PFSK-1 (cell line): ENCODE data around the gene ZFHX3.

Experiments
- FOXP2 ChIP-seq: optimal IDR thresholded peaks from 2 replicates; pipeline ENCODE3; 2011; ENCODE audit warnings: borderline replicate concordance, control low read depth, inconsistent platforms; ENCODE audit not compliant: insufficient read depth; ENCODE audit errors: extremely low read length, extremely low read depth
- POLR2AphosphoS5 ChIP-seq: IDR thresholded peaks from 2 replicates; pipeline ENCODE4 v1.6.1; 2012; ENCODE audit warnings: low read depth, mild to moderate bottlenecking, control low read depth, low read length, moderate library complexity
- SIN3A ChIP-seq: IDR thresholded peaks from 2 replicates; pipeline ENCODE4 v1.6.1; 2012; ENCODE audit warnings: mild to moderate bottlenecking, low read length, moderate library complexity, borderline replicate concordance; ENCODE audit not compliant: insufficient read depth
- TAF1 ChIP-seq: IDR thresholded peaks from 2 replicates; pipeline ENCODE4 v1.6.1; 2012; ENCODE audit warnings: low read length, control low read depth, borderline replicate concordance; ENCODE audit not compliant: insufficient read depth
- TF ChIP-seq, protein P1 (sequence below), 2 experiments: IDR thresholded peaks; 2 replicates each; pipeline versions ENCODE4 v1.6.1 to v1.8.0; 2011 to 2012; ENCODE audit warnings: low read depth in 2 of 2, low read length in 2 of 2, control low read depth in 1 of 2, inconsistent platforms in 1 of 2, mild to moderate bottlenecking in 1 of 2, moderate library complexity in 1 of 2; ENCODE audit not compliant: insufficient read depth in 1 of 2

Gene ZFHX3

GRCh38 chr16:72947379-72948237 is 100.3 kb downstream of the ZFHX3 start:
- TF ChIP-seq SIN3A = no peak
- no peak for TF ChIP-seq FOXP2
- TF ChIP-seq, protein P1, sequence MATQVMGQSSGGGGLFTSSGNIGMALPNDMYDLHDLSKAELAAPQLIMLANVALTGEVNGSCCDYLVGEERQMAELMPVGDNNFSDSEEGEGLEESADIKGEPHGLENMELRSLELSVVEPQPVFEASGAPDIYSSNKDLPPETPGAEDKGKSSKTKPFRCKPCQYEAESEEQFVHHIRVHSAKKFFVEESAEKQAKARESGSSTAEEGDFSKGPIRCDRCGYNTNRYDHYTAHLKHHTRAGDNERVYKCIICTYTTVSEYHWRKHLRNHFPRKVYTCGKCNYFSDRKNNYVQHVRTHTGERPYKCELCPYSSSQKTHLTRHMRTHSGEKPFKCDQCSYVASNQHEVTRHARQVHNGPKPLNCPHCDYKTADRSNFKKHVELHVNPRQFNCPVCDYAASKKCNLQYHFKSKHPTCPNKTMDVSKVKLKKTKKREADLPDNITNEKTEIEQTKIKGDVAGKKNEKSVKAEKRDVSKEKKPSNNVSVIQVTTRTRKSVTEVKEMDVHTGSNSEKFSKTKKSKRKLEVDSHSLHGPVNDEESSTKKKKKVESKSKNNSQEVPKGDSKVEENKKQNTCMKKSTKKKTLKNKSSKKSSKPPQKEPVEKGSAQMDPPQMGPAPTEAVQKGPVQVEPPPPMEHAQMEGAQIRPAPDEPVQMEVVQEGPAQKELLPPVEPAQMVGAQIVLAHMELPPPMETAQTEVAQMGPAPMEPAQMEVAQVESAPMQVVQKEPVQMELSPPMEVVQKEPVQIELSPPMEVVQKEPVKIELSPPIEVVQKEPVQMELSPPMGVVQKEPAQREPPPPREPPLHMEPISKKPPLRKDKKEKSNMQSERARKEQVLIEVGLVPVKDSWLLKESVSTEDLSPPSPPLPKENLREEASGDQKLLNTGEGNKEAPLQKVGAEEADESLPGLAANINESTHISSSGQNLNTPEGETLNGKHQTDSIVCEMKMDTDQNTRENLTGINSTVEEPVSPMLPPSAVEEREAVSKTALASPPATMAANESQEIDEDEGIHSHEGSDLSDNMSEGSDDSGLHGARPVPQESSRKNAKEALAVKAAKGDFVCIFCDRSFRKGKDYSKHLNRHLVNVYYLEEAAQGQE (IDR thresholded peaks at IDR 0.05; ENCODE audit: insufficient read depth in 1 of 2, low read depth in 2 of 2, low read length in 2 of 2) = no peak
- no peak for TF ChIP-seq TAF1
- TF ChIP-seq POLR2AphosphoS5 = no peak

- TF ChIP-seq, protein P1 (IDR thresholded peaks at IDR 0.05; ENCODE audit: insufficient read depth in 1 of 2, low read depth in 2 of 2, low read length in 2 of 2) = no peak
- TF ChIP-seq FOXP2 (no peak), POLR2AphosphoS5 (no peak), SIN3A (no peak), TAF1 (no peak)
Measured at GRCh38 chr16:72946474-72947194, 101.3 kb downstream of the ZFHX3 start.

DNA sequence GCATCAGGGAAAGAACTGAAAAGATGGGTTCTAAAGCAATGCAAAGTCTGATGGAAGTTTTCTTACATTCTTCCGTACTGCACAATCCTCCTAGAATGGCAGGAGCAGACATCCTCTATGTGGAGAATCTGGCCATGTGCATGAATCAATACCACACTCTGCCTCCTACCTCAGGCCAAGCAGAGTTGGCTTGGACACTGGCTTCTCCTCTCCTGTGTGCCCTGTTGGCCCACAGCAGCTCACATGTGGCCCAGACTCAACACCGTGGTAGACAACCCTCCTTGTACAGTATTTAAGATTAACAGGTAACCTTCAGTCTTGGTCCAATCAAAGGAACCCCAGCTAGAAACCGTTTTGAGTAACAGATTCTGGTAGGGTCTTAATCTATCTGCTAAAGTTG is 101.9 kb downstream of the ZFHX3 start:
- no peak for TF ChIP-seq POLR2AphosphoS5
- TF ChIP-seq, protein P1 (IDR thresholded peaks at IDR 0.05; ENCODE audit: insufficient read depth in 1 of 2, low read depth in 2 of 2, low read length in 2 of 2) = no peak

DNA sequence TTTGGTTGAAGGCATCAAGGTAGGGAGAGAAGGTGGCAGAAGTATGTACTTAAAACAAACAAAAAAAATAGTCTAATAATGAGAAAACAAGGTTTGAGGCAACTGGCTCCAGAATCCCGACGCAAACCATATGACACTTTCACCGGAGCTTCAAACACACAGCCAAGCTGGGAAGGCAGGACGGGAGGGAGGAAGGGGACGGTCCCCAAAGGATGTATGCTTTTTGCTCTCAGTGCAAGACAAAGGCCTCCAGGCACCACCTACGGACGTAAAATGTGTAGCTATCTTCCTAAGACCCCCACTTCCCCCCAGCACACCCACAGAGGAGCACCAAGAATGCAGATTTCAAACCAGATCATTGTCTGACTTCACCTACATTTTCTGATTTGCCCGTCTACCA is 102.3 kb downstream of the ZFHX3 start:
- no peak for TF ChIP-seq SIN3A
- TF ChIP-seq, protein P1 (IDR thresholded peaks at IDR 0.05; ENCODE audit: insufficient read depth in 1 of 2, low read depth in 2 of 2, low read length in 2 of 2) = no peak
- TF ChIP-seq FOXP2 = no peak
- TF ChIP-seq POLR2AphosphoS5 = no peak
- no peak for TF ChIP-seq TAF1
